ENCODE measurements around the gene LRRC32. TPM values are rescaled to one million over a fixed set of nuclear protein-coding genes. Genes with fewer than 3 reads are reported as not detected.

Gene LRRC32
- total RNA-seq, 1 donor from 2014 or later, result 24.4 TPM

DNA sequence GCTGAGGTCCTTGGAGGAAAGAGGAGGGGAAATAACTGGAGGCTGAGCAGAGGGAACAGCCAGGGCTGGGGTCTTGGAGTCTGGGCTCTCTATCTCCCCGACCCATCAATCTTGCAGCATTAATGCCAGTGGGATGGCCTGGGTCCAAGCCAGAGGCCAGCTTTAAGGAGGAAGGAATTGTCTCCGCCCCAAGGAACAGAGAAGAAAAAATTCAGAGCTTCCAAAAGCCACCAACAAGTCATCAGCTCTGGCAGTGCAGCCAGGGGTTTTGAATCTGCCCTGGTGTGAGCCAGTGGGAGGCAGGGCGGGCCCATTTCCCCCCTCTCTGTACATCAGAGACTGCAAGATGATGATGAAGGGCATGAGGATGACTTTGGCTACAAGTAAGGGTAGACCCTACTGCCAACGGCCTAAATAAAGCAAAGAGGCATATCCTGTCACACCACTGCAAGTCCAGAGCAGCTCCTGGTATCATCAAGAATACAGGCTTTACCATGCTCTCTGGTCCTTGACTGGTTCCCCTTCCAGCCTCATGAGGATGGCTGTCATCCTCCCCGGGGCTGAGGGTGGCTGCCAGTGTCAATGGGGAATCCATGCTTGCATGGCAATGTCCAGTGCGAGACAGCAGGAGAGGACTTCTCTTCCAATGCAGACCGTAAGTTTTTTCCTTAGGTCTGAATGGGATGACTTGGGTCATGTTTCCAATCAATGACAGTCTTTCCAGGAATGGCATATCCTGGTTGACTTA is 34.4 kb downstream of the LRRC32 start:
- Mint-ChIP-seq H3K4me3 (ENCODE audit: unreplicated experiment) (no peak overlapping the region), H3K27ac (ENCODE audit: unreplicated experiment) (no peak overlapping the region), H3K27me3 (ENCODE audit: low read depth, unreplicated experiment) (peaks cover 47% of the 10 kb centered on the region), H3K9me3 (ENCODE audit: unreplicated experiment) (peaks cover 5% of the 10 kb centered on the region), H3K4me1 (ENCODE audit: low read depth, unreplicated experiment) (no peaks in the 10 kb centered on the region), H3K36me3 (ENCODE audit: low read depth, unreplicated experiment) (peaks cover 2% of the 10 kb centered on the region)
- no peak overlapping the region for H3K9ac ChIP-seq (ENCODE audit: low read length)
- FAIRE-seq, result no peak
- no peak overlapping the region for H3K4me3 ChIP-seq (ENCODE audit: insufficient read depth, low read depth, low read length)
- no peaks in the 10 kb centered on the region for H3K27me3 ChIP-seq (ENCODE audit: insufficient read depth, low read length)
- H3K4me2 ChIP-seq (ENCODE audit: low read length), result no peak overlapping the region
- H3K36me3 ChIP-seq (ENCODE audit: insufficient read depth, low read length), result no peaks in the 10 kb centered on the region
- TF ChIP-seq, protein P1, sequence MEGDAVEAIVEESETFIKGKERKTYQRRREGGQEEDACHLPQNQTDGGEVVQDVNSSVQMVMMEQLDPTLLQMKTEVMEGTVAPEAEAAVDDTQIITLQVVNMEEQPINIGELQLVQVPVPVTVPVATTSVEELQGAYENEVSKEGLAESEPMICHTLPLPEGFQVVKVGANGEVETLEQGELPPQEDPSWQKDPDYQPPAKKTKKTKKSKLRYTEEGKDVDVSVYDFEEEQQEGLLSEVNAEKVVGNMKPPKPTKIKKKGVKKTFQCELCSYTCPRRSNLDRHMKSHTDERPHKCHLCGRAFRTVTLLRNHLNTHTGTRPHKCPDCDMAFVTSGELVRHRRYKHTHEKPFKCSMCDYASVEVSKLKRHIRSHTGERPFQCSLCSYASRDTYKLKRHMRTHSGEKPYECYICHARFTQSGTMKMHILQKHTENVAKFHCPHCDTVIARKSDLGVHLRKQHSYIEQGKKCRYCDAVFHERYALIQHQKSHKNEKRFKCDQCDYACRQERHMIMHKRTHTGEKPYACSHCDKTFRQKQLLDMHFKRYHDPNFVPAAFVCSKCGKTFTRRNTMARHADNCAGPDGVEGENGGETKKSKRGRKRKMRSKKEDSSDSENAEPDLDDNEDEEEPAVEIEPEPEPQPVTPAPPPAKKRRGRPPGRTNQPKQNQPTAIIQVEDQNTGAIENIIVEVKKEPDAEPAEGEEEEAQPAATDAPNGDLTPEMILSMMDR (IDR thresholded peaks at IDR 0.05; ENCODE audit: insufficient read depth, low read depth, low read length), result no peak
- TF ChIP-seq EZH2 (IDR thresholded peaks at IDR 0.05; ENCODE audit: insufficient read depth, low read length), result no peak
- no peaks in the 10 kb centered on the region for H3K9me3 ChIP-seq (ENCODE audit: insufficient read depth, low read depth, low read length)
- no peak for DNase-seq (ENCODE audit: low read depth)
- H3K79me2 ChIP-seq (ENCODE audit: insufficient read depth, low read length), result no peaks in the 10 kb centered on the region
- no peaks in the 10 kb centered on the region for H3K4me1 ChIP-seq (ENCODE audit: insufficient read depth, low read length)
- no peaks in the 10 kb centered on the region for H4K20me1 ChIP-seq (ENCODE audit: insufficient read depth, low read length)
- no peak overlapping the region for H3K27ac ChIP-seq (ENCODE audit: low read depth, low read length)
- no peak overlapping the region for H2AFZ ChIP-seq (ENCODE audit: low read depth, low read length)

DNA sequence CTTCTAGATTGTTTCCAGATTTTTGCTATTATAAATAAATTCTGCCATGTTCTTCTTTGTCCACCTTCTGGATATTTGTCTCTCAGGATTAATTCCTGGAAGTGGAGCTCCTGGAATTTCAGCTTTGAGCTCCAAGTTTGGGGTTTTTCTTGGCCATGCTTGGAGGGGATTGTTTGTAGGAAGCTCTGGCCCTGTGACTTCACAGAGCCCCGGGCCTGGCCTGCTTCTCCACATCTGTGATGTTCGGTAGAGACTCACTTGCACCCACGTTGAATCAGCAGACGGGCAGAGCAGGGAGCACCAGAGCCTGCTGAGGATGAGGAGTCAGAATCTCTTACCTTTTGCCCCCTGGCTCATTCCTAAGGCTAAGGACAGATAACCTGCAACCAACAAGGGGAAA is 35.7 kb downstream of the LRRC32 start:
- Histone ChIP-seq H3K9me3 (ENCODE audit: insufficient read depth, low read depth, low read length) (peaks cover 2% of the 10 kb centered on the region), H3K27ac (ENCODE audit: low read depth, low read length) (no peak overlapping the region), H3K4me2 (ENCODE audit: low read length) (no peak overlapping the region), H3K4me1 (ENCODE audit: insufficient read depth, low read length) (no peaks in the 10 kb centered on the region), H3K27me3 (ENCODE audit: insufficient read depth, low read length) (no peaks in the 10 kb centered on the region), H3K4me3 (ENCODE audit: insufficient read depth, low read depth, low read length) (no peak overlapping the region), H2AFZ (ENCODE audit: low read depth, low read length) (no peak overlapping the region), H4K20me1 (ENCODE audit: insufficient read depth, low read length) (no peaks in the 10 kb centered on the region), H3K79me2 (ENCODE audit: insufficient read depth, low read length) (no peaks in the 10 kb centered on the region), H3K36me3 (ENCODE audit: insufficient read depth, low read length) (no peaks in the 10 kb centered on the region), H3K9ac (ENCODE audit: low read length) (no peak overlapping the region)
- FAIRE-seq (no peak), DNase-seq (ENCODE audit: low read depth) (no peak)
- peaks cover 5% of the 10 kb centered on the region for H3K36me3 Mint-ChIP-seq (ENCODE audit: low read depth, unreplicated experiment)
- H3K27ac Mint-ChIP-seq (ENCODE audit: unreplicated experiment), result no peak overlapping the region
- TF ChIP-seq EZH2 (IDR thresholded peaks at IDR 0.05; ENCODE audit: insufficient read depth, low read length), result no peak
- TF ChIP-seq, protein P1 (IDR thresholded peaks at IDR 0.05; ENCODE audit: insufficient read depth, low read depth, low read length), result no peak
- H3K4me1 Mint-ChIP-seq (ENCODE audit: low read depth, unreplicated experiment), result no peaks in the 10 kb centered on the region
- peaks cover 40% of the 10 kb centered on the region for H3K27me3 Mint-ChIP-seq (ENCODE audit: low read depth, unreplicated experiment)
- H3K4me3 Mint-ChIP-seq (ENCODE audit: unreplicated experiment), result no peak overlapping the region
- H3K9me3 Mint-ChIP-seq (ENCODE audit: unreplicated experiment), result peaks cover 13% of the 10 kb centered on the region

DNA sequence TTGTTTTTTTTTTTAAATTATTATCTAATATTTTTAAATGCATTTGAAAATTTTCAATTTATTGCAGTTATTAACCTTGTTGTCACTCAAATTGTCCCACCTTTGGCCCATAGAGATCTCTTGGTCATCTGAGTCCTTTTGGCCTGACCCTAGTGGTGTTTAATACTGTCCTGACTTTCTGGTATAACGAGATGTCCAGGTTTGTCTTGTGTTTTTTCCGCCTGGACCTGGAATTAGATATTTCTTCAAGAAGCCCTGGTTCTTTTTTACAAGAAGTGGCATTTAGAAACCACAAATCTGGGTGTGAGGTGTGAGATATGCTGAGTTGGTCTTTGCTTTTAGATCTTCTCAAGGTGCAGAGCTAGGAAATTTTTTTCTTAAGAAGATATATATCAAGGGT is 38.1 kb downstream of the LRRC32 start:
- H3K4me3 ChIP-seq (ENCODE audit: insufficient read depth, low read depth, low read length), result no peak overlapping the region
- DNase-seq (ENCODE audit: low read depth) (no peak), FAIRE-seq (no peak)
- no peaks in the 10 kb centered on the region for H3K27me3 ChIP-seq (ENCODE audit: insufficient read depth, low read length)
- no peaks in the 10 kb centered on the region for H3K36me3 ChIP-seq (ENCODE audit: insufficient read depth, low read length)
- H3K4me1 ChIP-seq (ENCODE audit: insufficient read depth, low read length), result peaks cover 6% of the 10 kb centered on the region
- Mint-ChIP-seq H3K4me3 (ENCODE audit: unreplicated experiment) (no peak overlapping the region), H3K36me3 (ENCODE audit: low read depth, unreplicated experiment) (peaks cover 5% of the 10 kb centered on the region), H3K27me3 (ENCODE audit: low read depth, unreplicated experiment) (peaks cover 21% of the 10 kb centered on the region), H3K9me3 (ENCODE audit: unreplicated experiment) (peaks cover 7% of the 10 kb centered on the region), H3K4me1 (ENCODE audit: low read depth, unreplicated experiment) (no peaks in the 10 kb centered on the region), H3K27ac (ENCODE audit: unreplicated experiment) (no peak overlapping the region)
- TF ChIP-seq EZH2 (IDR thresholded peaks at IDR 0.05; ENCODE audit: insufficient read depth, low read length), result no peak
- TF ChIP-seq, protein P1 (IDR thresholded peaks at IDR 0.05; ENCODE audit: insufficient read depth, low read depth, low read length), result no peak
- no peaks in the 10 kb centered on the region for H3K79me2 ChIP-seq (ENCODE audit: insufficient read depth, low read length)
- no peak overlapping the region for H3K27ac ChIP-seq (ENCODE audit: low read depth, low read length)
- peaks cover 2% of the 10 kb centered on the region for H3K9me3 ChIP-seq (ENCODE audit: insufficient read depth, low read depth, low read length)
- no peak overlapping the region for H2AFZ ChIP-seq (ENCODE audit: low read depth, low read length)
- H3K4me2 ChIP-seq (ENCODE audit: low read length), result no peak overlapping the region
- no peaks in the 10 kb centered on the region for H4K20me1 ChIP-seq (ENCODE audit: insufficient read depth, low read length)
- no peak overlapping the region for H3K9ac ChIP-seq (ENCODE audit: low read length)

Measured in astrocyte (in vitro differentiated cells and primary cell).